Peyer's patch (tissue), 4 donors: ENCODE measurements around the gene MEF2A.

Experiments used
- POLR2A ChIP-seq, 2 donors: fragments of 450-650 bp; IDR thresholded peaks; one replicate each; pipeline ENCODE4 v1.5.1; 2017; ENCODE audit warnings: antibody characterized with exemption in 2 of 2, mild to moderate bottlenecking in 2 of 2, moderate library complexity in 2 of 2
- TF ChIP-seq, protein P1 (sequence below), 6 experiments: fragments of 450-650 bp in 4 of 6; fragments of 200-600 bp in 2 of 6; sonication (generic) in 1 of 6; IDR thresholded peaks; one replicate each; pipeline ENCODE4 v1.5.1; 2017 to 2019; ENCODE audit warnings: antibody characterized with exemption in 6 of 6, mild to moderate bottlenecking in 3 of 6, moderate library complexity in 1 of 6

- TF ChIP-seq, protein P1, sequence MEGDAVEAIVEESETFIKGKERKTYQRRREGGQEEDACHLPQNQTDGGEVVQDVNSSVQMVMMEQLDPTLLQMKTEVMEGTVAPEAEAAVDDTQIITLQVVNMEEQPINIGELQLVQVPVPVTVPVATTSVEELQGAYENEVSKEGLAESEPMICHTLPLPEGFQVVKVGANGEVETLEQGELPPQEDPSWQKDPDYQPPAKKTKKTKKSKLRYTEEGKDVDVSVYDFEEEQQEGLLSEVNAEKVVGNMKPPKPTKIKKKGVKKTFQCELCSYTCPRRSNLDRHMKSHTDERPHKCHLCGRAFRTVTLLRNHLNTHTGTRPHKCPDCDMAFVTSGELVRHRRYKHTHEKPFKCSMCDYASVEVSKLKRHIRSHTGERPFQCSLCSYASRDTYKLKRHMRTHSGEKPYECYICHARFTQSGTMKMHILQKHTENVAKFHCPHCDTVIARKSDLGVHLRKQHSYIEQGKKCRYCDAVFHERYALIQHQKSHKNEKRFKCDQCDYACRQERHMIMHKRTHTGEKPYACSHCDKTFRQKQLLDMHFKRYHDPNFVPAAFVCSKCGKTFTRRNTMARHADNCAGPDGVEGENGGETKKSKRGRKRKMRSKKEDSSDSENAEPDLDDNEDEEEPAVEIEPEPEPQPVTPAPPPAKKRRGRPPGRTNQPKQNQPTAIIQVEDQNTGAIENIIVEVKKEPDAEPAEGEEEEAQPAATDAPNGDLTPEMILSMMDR (IDR thresholded peaks at IDR 0.05), result no peak
- TF ChIP-seq POLR2A (IDR thresholded peaks at IDR 0.05), result no peak
Observed at GRCh38 chr15:99728916-99729315, 163.1 kb downstream of the MEF2A start.
